PFSK-1 (cell line): ENCODE results near the gene SLC16A14.

ENCODE experiments used
- FOXP2 ChIP-seq: optimal IDR thresholded peaks from 2 replicates; pipeline ENCODE3; 2011; ENCODE audit warnings: borderline replicate concordance, control low read depth, inconsistent platforms; ENCODE audit not compliant: insufficient read depth; ENCODE audit errors: extremely low read length, extremely low read depth
- POLR2AphosphoS5 ChIP-seq: IDR thresholded peaks from 2 replicates; pipeline ENCODE4 v1.6.1; 2012; ENCODE audit warnings: low read depth, mild to moderate bottlenecking, control low read depth, low read length, moderate library complexity
- REST ChIP-seq, 2 experiments: IDR thresholded peaks; 2 replicates each; pipeline versions ENCODE4 v1.6.1 to v1.8.0; 2011 to 2012; ENCODE audit warnings: low read depth in 2 of 2, low read length in 2 of 2, control low read depth in 1 of 2, inconsistent platforms in 1 of 2, mild to moderate bottlenecking in 1 of 2, moderate library complexity in 1 of 2; ENCODE audit not compliant: insufficient read depth in 1 of 2
- SIN3A ChIP-seq: IDR thresholded peaks from 2 replicates; pipeline ENCODE4 v1.6.1; 2012; ENCODE audit warnings: mild to moderate bottlenecking, low read length, moderate library complexity, borderline replicate concordance; ENCODE audit not compliant: insufficient read depth
- TAF1 ChIP-seq: IDR thresholded peaks from 2 replicates; pipeline ENCODE4 v1.6.1; 2012; ENCODE audit warnings: low read length, control low read depth, borderline replicate concordance; ENCODE audit not compliant: insufficient read depth

SLC16A14 gene

DNA sequence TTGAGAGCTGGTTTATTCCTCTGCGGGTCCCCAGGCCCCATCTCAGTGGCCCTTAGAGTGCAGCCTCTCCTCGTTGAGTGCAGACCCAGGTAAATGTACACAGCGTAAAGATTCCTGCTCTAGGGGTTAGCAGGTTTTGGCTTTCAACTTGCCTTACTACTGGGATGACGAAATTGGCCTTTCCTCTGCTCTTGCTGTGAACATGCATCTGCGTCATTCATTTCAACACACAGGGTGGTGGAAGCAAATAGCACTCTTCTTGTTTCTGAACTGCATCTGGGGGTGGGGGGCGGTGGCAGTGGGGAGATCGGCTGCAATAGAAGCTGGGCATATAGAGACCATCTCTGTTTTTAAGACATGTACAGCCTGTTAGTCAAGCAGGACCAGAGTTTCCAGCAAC is 16.5 kb upstream of the SLC16A14 start:
- TF ChIP-seq SIN3A (no peak), TAF1 (no peak), POLR2AphosphoS5 (no peak), FOXP2 (no peak), REST (IDR thresholded peaks at IDR 0.05; ENCODE audit: insufficient read depth in 1 of 2, low read depth in 2 of 2, low read length in 2 of 2) (no peak)

DNA sequence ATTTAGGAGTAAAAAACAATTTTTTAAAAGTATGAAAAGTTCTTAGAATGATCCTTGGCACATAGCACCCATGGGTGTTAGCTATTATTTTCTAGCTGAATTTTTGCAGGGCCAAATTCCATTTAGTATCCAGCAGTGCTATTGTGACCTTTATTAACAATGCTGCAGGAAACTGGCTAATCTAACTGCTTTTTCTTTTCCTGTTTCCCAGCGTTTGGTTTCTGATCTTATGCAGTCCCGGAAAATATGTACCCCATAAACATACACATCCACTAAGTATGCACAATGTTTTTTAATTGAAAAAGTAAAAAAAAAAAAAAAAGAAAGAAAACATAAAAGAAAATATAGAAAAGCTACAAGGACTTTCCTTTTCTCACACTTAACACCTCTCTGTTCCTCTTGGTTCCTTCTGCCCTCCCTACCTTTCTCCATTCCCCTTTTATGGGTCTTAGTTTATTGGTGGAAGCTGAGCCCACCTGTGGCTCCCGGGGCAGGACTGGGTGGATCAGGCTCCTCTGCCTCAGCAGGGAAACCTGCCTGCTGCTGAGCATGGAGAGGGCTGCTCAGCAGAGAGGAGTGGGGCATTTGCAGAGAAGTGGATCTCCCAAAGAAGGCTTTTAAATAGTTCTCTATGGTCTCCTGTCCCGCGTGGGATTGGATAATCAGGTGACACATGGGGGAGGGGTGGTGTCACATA is 9.3 kb upstream of the SLC16A14 start:
- no peak for TF ChIP-seq POLR2AphosphoS5
- no peak for TF ChIP-seq REST (IDR thresholded peaks at IDR 0.05; ENCODE audit: insufficient read depth in 1 of 2, low read depth in 2 of 2, low read length in 2 of 2)
- no peak for TF ChIP-seq TAF1
- no peak for TF ChIP-seq FOXP2
- TF ChIP-seq SIN3A: no peak

DNA sequence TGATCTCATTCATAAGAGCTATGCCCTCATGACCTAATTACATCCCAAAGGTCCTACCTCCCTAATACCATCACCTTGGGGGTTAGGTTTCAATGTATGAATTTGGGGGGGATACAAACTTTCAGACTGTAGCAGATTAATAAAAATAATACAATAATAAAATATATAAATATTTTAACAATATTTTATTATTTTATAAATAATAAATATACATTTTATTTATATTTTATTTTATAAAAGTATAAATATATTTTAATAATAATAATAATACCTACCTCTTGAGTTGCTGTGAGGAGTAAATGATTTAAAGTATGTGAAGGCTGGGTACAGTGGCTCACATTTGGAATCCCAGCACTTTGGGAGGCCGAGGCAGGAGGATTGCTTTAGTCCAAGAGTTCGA is 8.1 kb upstream of the SLC16A14 start:
- no peak for TF ChIP-seq REST (IDR thresholded peaks at IDR 0.05; ENCODE audit: insufficient read depth in 1 of 2, low read depth in 2 of 2, low read length in 2 of 2)
- no peak for TF ChIP-seq POLR2AphosphoS5
- no peak for TF ChIP-seq SIN3A
- TF ChIP-seq TAF1: no peak
- TF ChIP-seq FOXP2: no peak

DNA sequence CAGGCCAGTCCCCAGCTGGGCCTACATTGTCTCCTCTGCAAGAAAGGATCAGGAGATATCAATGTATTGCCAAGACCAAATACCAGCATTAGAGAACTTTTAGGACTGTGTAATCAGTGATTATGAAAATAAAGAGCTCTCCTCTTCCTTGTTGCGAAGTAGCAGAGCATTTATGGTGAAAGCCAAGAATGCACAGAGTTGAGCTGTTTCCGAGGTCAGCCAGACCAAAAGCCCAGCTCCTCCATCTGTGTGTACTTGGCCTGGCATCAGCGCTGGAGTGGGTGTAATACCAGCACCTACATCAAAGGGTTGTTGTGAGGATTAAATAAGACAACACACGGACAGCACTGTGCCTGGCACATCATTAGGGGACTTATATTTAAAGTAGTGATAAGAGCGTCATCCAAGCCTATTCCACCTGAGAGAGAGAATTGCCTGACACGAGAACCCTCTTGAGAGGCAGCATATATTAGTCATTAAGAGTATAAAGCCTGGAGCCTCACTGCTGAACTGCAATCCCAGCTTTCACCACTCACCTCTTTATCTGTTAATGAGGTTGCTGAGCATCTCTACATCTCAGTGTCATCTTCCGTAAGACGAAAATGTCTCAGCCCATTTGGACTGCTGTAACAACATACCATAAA is 7.4 kb upstream of the SLC16A14 start:
- TF ChIP-seq POLR2AphosphoS5 (no peak), SIN3A (no peak), REST (IDR thresholded peaks at IDR 0.05; ENCODE audit: insufficient read depth in 1 of 2, low read depth in 2 of 2, low read length in 2 of 2) (no peak), TAF1 (no peak), FOXP2 (no peak)

- TF ChIP-seq SIN3A (no peak), FOXP2 (no peak), POLR2AphosphoS5 (no peak), TAF1 (no peak), REST (IDR thresholded peaks at IDR 0.05; ENCODE audit: insufficient read depth in 1 of 2, low read depth in 2 of 2, low read length in 2 of 2) (no peak)
These were observed 2.7 kb upstream of the SLC16A14 start for GRCh38 chr2:230071421-230071820.
